HEK293T (cell line): Measurements from ENCODE around the gene PCF11.

Source experiments
- ARNT ChIP-seq: fragments of 450-650 bp; IDR thresholded peaks from 2 replicates; pipeline ENCODE4 v1.6.1; 2017; ENCODE audit warnings: mild to moderate bottlenecking
- BHLHE40 ChIP-seq: fragments of 450-650 bp; IDR thresholded peaks from 2 replicates; pipeline ENCODE4 v1.6.1; 2016; ENCODE audit warnings: mild to moderate bottlenecking, moderate library complexity, borderline replicate concordance
- CTBP1 ChIP-seq: fragments of 450-650 bp; IDR thresholded peaks from 2 replicates; pipeline ENCODE4 v1.6.1; 2016; ENCODE audit warnings: borderline replicate concordance
- FOXA1 ChIP-seq: fragments of 450-650 bp; IDR thresholded peaks from 2 replicates; pipeline ENCODE4 v1.6.1; 2016; ENCODE audit warnings: mild to moderate bottlenecking
- FOXK2 ChIP-seq: fragments of 450-650 bp; IDR thresholded peaks from 2 replicates; pipeline ENCODE4 v1.6.1; 2016; ENCODE audit warnings: mild to moderate bottlenecking
- FOXM1 ChIP-seq: fragments of 450-650 bp; IDR thresholded peaks from 2 replicates; pipeline ENCODE4 v1.6.1; 2017; ENCODE audit warnings: mild to moderate bottlenecking, borderline replicate concordance
- L3MBTL2 ChIP-seq: fragments of 450-650 bp; conservative IDR thresholded peaks from 2 replicates; pipeline ENCODE4 v1.6.1; 2016; ENCODE audit warnings: mild to moderate bottlenecking
- NFRKB ChIP-seq: fragments of 450-650 bp; IDR thresholded peaks from 2 replicates; pipeline ENCODE4 v1.6.1; 2016; ENCODE audit warnings: mild to moderate bottlenecking, moderate library complexity
- PKNOX1 ChIP-seq: fragments of 450-650 bp; IDR thresholded peaks from 2 replicates; pipeline ENCODE4 v1.6.1; 2016
- SP1 ChIP-seq: fragments of 450-650 bp; IDR thresholded peaks from 2 replicates; pipeline ENCODE4 v1.6.1; 2017
- SUZ12 ChIP-seq: fragments of 450-650 bp; IDR thresholded peaks from 2 replicates; pipeline ENCODE4 v1.6.1; 2016; ENCODE audit warnings: mild to moderate bottlenecking
- ZNF384 ChIP-seq: fragments of 450-650 bp; IDR thresholded peaks from 2 replicates; pipeline ENCODE4 v1.6.1; 2016

GRCh38 chr11:83172551-83172950, 15.6 kb downstream of the PCF11 start:
- TF ChIP-seq FOXM1 (no peak), PKNOX1 (no peak), NFRKB (no peak), ZNF384 (no peak), SP1 (no peak), BHLHE40 (no peak), L3MBTL2 (no peak), FOXA1 (no peak), ARNT (no peak), SUZ12 (no peak), FOXK2 (no peak), CTBP1 (no peak)
